Neural progenitor cell (in vitro differentiated cells): ENCODE results near the gene GDF15.

Experiments
- EZH2 ChIP-seq: fragments of 200-600 bp; sonication (generic); IDR thresholded peaks from 2 replicates; pipeline ENCODE4 v1.6.1; 2017; ENCODE audit warnings: antibody characterized with exemption, mild to moderate bottlenecking, moderate library complexity
- EZH2phosphoT487 ChIP-seq: fragments of 200-600 bp; sonication (generic); IDR thresholded peaks from 2 replicates; pipeline ENCODE4 v1.6.1; 2017; ENCODE audit warnings: antibody characterized with exemption
- TF ChIP-seq, protein P1 (sequence below): fragments of 200-600 bp; sonication (generic); IDR thresholded peaks from 2 replicates; pipeline ENCODE4 v1.5.1; 2017; ENCODE audit warnings: antibody characterized with exemption, mild to moderate bottlenecking

DNA sequence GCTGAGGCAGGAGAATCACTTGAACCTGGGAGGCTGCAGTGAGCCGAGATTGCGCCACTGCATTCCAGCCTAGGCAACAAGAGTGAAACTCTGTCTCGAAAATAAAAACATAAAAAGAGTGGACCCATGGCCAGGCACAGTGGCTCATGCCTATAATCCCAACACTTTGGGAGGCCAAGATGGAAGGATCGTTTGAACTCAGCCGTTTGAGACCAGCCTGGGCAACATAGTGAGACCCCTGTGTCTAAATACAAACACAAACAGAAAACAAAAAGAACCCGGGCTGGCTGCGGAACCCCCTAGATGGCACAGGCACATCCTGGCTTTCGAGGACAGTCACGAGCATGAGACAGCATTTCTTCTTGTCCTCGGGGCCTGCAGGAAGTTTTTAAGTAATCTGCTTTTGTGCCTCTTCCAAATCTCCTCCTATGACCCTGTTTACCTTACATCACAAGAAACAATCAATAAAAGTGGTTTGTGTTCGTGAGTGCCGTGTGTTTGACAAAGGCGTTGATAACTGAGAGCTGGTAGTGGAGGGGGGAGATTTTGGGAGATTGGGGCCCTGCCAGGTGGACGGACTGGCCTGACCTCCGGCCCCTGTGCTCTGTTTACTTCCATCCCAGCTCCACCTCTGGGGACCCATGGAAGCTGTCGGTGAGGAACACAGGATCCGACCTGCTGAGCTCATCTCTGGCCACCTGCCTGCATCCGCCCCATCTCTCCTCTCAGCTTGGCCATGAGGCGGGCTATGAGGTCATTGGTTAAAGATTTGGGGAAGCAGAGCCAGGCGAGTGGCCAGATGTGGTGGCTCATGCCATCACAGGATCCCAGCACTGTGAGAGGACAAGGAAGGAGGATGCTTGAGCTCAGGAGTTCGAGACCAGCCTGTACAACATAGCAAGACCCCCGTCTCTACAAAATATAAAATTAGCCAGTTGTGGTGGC lies 5.9 kb upstream of the GDF15 start:
- TF ChIP-seq, protein P1, sequence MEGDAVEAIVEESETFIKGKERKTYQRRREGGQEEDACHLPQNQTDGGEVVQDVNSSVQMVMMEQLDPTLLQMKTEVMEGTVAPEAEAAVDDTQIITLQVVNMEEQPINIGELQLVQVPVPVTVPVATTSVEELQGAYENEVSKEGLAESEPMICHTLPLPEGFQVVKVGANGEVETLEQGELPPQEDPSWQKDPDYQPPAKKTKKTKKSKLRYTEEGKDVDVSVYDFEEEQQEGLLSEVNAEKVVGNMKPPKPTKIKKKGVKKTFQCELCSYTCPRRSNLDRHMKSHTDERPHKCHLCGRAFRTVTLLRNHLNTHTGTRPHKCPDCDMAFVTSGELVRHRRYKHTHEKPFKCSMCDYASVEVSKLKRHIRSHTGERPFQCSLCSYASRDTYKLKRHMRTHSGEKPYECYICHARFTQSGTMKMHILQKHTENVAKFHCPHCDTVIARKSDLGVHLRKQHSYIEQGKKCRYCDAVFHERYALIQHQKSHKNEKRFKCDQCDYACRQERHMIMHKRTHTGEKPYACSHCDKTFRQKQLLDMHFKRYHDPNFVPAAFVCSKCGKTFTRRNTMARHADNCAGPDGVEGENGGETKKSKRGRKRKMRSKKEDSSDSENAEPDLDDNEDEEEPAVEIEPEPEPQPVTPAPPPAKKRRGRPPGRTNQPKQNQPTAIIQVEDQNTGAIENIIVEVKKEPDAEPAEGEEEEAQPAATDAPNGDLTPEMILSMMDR: no peak
- TF ChIP-seq EZH2 (no peak), EZH2phosphoT487 (no peak)
